Keratinocyte (primary cell): ENCODE results near the gene CPAMD8. TPM values are rescaled to one million over a fixed set of nuclear protein-coding genes. Genes with fewer than 3 reads are reported as not detected.

Experiments
- DNase-seq: peaks from one replicate; pipeline ENCODE4 v3.0.0-alpha.2; 2011; ENCODE audit warnings: low read depth, missing footprints, low spot score
- FAIRE-seq: peaks from 2 replicates; lab custom pipeline; 2011; peaks lifted over from hg19 to GRCh38; lab: Jason Lieb, UNC
- H2AFZ ChIP-seq: 2 replicates; pipeline ENCODE4 v1.6.0; 2012; ENCODE audit warnings: low read length, control low read depth, inconsistent platforms; ENCODE audit not compliant: control insufficient read depth
- H3K27ac ChIP-seq: 2 replicates; pipeline ENCODE4 v1.5.1; 2011; ENCODE audit warnings: low read length; ENCODE audit not compliant: control insufficient read depth, insufficient read depth
- H3K27me3 ChIP-seq: 3 replicates; pipeline ENCODE4 v1.6.0; 2011; ENCODE audit warnings: low read length; ENCODE audit not compliant: control insufficient read depth, insufficient read depth; ENCODE audit errors: extremely low read depth
- H3K36me3 ChIP-seq, 2 experiments: 2 replicates in 1 of 2; 3 replicates in 1 of 2; pipeline ENCODE4 v1.5.1; 2011; ENCODE audit warnings: low read length in 2 of 2, mild to moderate bottlenecking in 1 of 2; ENCODE audit not compliant: control insufficient read depth in 2 of 2, insufficient read depth in 2 of 2; ENCODE audit errors: extremely low read depth in 1 of 2
- H3K4me1 ChIP-seq: 3 replicates; pipeline ENCODE4 v1.5.1; 2011; ENCODE audit warnings: low read length; ENCODE audit not compliant: control insufficient read depth, insufficient read depth; ENCODE audit errors: extremely low read depth
- H3K4me2 ChIP-seq: 3 replicates; pipeline ENCODE4 v1.6.0; 2011; ENCODE audit warnings: low read depth, low read length; ENCODE audit not compliant: control insufficient read depth, insufficient read depth; ENCODE audit errors: extremely low read depth
- H3K4me3 ChIP-seq, 3 experiments: fragments of 200-600 bp in 1 of 3; sonication (generic) in 1 of 3; 2 replicates in 2 of 3; 3 replicates in 1 of 3; pipeline ENCODE4 v1.5.1; 2011 to 2016; ENCODE audit warnings: low read length in 3 of 3, mild to moderate bottlenecking in 3 of 3, control low read depth in 2 of 3, inconsistent platforms in 1 of 3, low read depth in 1 of 3, mixed read lengths in 1 of 3, mixed run types in 1 of 3, moderate library complexity in 1 of 3; ENCODE audit not compliant: control insufficient read depth in 2 of 3, insufficient read depth in 2 of 3; ENCODE audit errors: extremely low read depth in 1 of 3
- H3K79me2 ChIP-seq: 2 replicates; pipeline ENCODE4 v1.6.0; 2012; ENCODE audit warnings: low read length; ENCODE audit not compliant: control insufficient read depth, insufficient read depth
- H3K9ac ChIP-seq: 3 replicates; pipeline ENCODE4 v1.6.0; 2011; ENCODE audit warnings: low read length; ENCODE audit not compliant: control insufficient read depth, insufficient read depth; ENCODE audit errors: extremely low read depth
- H3K9me1 ChIP-seq: 3 replicates; pipeline ENCODE4 v1.6.0; 2011; ENCODE audit warnings: low read length; ENCODE audit not compliant: control insufficient read depth, insufficient read depth; ENCODE audit errors: extremely low read depth
- H3K9me3 ChIP-seq: 2 replicates; pipeline ENCODE4 v1.5.1; 2012; ENCODE audit warnings: low read depth, low read length; ENCODE audit not compliant: control insufficient read depth
- H4K20me1 ChIP-seq: 3 replicates; pipeline ENCODE4 v1.6.0; 2011; ENCODE audit warnings: low read length; ENCODE audit not compliant: control insufficient read depth, insufficient read depth; ENCODE audit errors: extremely low read depth
- EZH2 ChIP-seq: IDR thresholded peaks from one replicate; pipeline ENCODE4 v1.6.1; 2012; ENCODE audit warnings: inconsistent platforms, mild to moderate bottlenecking, low read length, moderate library complexity
- dilution Hi-C: fragments of 300-500 bp; cut with MboI; formaldehyde crosslinking; loops from one replicate; pipeline ENCODE4 v1.7.0; 2020; ENCODE audit warnings: low sequenced_read_pairs; ENCODE audit not compliant: extremely low pct_ligation_motif_present
- polyA plus RNA-seq, 5 experiments: library from polyadenylated mRNA; depleted of rRNA in 3 of 5; stranded (reverse) in 3 of 5; stranded (forward) in 1 of 5; unstranded in 1 of 5; fragments of >200 nt; gene quantifications; 1 replicate in 1 of 5; 2 replicates in 3 of 5; 3 replicates in 1 of 5; pipeline versions ENCODE4 v1.2.1 to v1.2.3, GENCODE V29; 2011 to 2012; ENCODE audit warnings: missing spikeins in 2 of 5, low read depth in 1 of 5, low replicate concordance in 1 of 5
- TF ChIP-seq, protein P1 (sequence below), 3 experiments: IDR thresholded peaks in 1 of 3; conservative IDR thresholded peaks in 1 of 3; optimal IDR thresholded peaks in 1 of 3; 2 replicates in 2 of 3; 3 replicates in 1 of 3; pipeline versions ENCODE3 to v1.5.1; 2011; ENCODE audit warnings: low read length in 3 of 3, mild to moderate bottlenecking in 3 of 3, moderate library complexity in 2 of 3, control low read depth in 1 of 3, inconsistent platforms in 1 of 3; ENCODE audit not compliant: insufficient read depth in 2 of 3; ENCODE audit errors: extremely low read depth in 1 of 3

CPAMD8 gene
- polyA plus RNA-seq, 1 donor (not counting 4 experiments of a cell fraction or from before 2014, with no cell fraction given), result 0.38 TPM

DNA sequence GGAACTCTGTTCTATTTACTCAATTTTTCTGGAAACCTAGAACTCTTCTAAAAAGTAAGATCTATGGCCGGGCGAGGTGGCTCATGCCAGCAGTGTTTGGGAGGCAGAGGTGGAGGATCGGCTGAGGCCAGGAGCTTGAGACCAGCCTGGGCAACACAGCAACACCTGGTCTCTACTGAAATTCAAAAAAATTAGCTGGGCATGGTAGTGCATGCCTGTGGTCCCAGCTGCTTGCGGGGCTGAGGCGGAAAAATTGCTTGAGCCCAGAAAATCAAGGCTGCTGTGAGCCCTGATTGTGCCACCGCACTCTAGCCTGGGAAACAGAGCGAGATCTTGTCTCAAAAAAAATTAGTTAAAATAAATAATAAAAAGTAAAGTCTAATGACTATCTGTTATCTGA, 109.2 kb downstream of the CPAMD8 start:
- Histone ChIP-seq H3K27ac (no peak overlapping the region), H3K4me2 (no peak overlapping the region), H3K4me3 (no peak overlapping the region), H2AFZ (no peak overlapping the region), H4K20me1 (no peaks in the 10 kb centered on the region), H3K79me2 (no peaks in the 10 kb centered on the region), H3K36me3 (no peaks in the 10 kb centered on the region), H3K4me1 (peaks cover 9% of the 10 kb centered on the region), H3K9ac (no peak overlapping the region), H3K27me3 (no peaks in the 10 kb centered on the region), H3K9me3 (no peaks in the 10 kb centered on the region), H3K9me1 (peaks cover 4% of the 10 kb centered on the region)
- FAIRE-seq (no peak), DNase-seq (no peak)
- TF ChIP-seq, protein P1, sequence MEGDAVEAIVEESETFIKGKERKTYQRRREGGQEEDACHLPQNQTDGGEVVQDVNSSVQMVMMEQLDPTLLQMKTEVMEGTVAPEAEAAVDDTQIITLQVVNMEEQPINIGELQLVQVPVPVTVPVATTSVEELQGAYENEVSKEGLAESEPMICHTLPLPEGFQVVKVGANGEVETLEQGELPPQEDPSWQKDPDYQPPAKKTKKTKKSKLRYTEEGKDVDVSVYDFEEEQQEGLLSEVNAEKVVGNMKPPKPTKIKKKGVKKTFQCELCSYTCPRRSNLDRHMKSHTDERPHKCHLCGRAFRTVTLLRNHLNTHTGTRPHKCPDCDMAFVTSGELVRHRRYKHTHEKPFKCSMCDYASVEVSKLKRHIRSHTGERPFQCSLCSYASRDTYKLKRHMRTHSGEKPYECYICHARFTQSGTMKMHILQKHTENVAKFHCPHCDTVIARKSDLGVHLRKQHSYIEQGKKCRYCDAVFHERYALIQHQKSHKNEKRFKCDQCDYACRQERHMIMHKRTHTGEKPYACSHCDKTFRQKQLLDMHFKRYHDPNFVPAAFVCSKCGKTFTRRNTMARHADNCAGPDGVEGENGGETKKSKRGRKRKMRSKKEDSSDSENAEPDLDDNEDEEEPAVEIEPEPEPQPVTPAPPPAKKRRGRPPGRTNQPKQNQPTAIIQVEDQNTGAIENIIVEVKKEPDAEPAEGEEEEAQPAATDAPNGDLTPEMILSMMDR (optimal IDR thresholded peaks at IDR 0.05 in 1 of 3, IDR thresholded peaks at IDR 0.05 in 1 of 3, conservative IDR thresholded peaks at IDR 0.05 in 1 of 3; ENCODE audit: extremely low read depth in 1 of 3, insufficient read depth in 2 of 3, low read length in 3 of 3), result no peak
- TF ChIP-seq EZH2, result no peak
- dilution Hi-C loops, result no loop called here

GRCh38 chr19:16915734-16916133, 110.9 kb downstream of the CPAMD8 start:
- Histone ChIP-seq H3K27ac (no peak overlapping the region), H3K27me3 (no peaks in the 10 kb centered on the region), H3K79me2 (no peaks in the 10 kb centered on the region), H3K4me2 (no peak overlapping the region), H3K4me1 (no peaks in the 10 kb centered on the region), H3K9ac (no peak overlapping the region), H3K9me3 (no peaks in the 10 kb centered on the region), H4K20me1 (no peaks in the 10 kb centered on the region), H3K9me1 (no peaks in the 10 kb centered on the region), H3K4me3 (no peak overlapping the region), H2AFZ (no peak overlapping the region), H3K36me3 (no peaks in the 10 kb centered on the region)
- no peak for FAIRE-seq
- DNase-seq, result no peak
- TF ChIP-seq, protein P1 (optimal IDR thresholded peaks at IDR 0.05 in 1 of 3, IDR thresholded peaks at IDR 0.05 in 1 of 3, conservative IDR thresholded peaks at IDR 0.05 in 1 of 3; ENCODE audit: extremely low read depth in 1 of 3, insufficient read depth in 2 of 3, low read length in 3 of 3), result no peak
- TF ChIP-seq EZH2, result no peak
- dilution Hi-C loops, result no loop called here
